Measurements from ENCODE around the gene EXOSC6. TPM values are rescaled to one million over a fixed set of nuclear protein-coding genes. Genes with fewer than 3 reads are reported as not detected.
"Not testable (repeated sequence)": the region's sequence is repeated elsewhere in the genome, so short reads cannot be mapped to it uniquely, and the experiment has no call there.

The EXOSC6 gene
- total RNA-seq, 1 donor from 2014 or later = 25.8 TPM

- DNase-seq (ENCODE audit: low spot score) = not testable (repeated sequence)
Observed at GRCh38 chr16:70200063-70200462, 51.7 kb downstream of the EXOSC6 start.

DNA sequence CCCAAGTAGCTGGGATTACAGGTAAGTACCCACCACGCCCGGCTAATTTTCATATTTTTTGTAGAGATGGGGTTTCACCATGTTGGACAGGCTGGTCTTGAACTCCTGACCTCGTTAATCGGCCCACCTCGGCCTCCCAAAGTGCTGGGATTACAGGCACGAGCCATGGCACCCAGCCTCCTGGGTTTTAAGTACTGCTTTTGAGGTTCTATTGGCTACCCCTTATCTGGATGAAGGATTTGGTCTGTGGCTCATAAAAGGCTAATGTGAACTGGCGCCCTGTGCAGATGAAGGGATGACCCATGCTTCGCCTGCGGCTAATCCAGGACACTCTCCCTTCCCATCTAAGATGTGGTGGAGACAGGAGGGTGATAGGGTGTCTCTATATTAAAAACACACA, 52.6 kb downstream of the EXOSC6 start:
- DNase-seq (ENCODE audit: low spot score) = not testable (repeated sequence)

GRCh38 chr16:70198666-70199065, 53.1 kb downstream of the EXOSC6 start:
- DNase-seq (ENCODE audit: low spot score) = not testable (repeated sequence)

DNA sequence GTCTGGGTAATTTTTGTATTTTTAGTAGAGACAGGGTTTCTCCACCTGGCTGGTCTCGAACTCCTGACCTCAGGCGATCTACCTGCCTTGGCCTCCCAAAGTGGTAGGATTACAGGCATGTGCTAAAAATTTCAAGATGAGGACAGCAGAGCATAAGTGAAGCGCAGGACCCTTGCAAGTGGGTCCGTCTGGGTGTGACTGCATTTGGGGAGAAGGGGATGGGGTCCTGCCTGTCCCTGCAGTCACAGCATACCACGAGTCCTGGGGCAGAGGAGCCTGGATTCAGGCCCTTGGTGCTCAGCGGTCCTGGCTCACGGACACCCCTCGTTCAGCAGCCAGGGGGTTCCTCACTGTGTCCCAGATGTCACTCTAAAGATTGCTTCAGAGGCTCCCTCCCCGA, 53.5 kb downstream of the EXOSC6 start:
- DNase-seq (ENCODE audit: low spot score) = not testable (repeated sequence)

DNA sequence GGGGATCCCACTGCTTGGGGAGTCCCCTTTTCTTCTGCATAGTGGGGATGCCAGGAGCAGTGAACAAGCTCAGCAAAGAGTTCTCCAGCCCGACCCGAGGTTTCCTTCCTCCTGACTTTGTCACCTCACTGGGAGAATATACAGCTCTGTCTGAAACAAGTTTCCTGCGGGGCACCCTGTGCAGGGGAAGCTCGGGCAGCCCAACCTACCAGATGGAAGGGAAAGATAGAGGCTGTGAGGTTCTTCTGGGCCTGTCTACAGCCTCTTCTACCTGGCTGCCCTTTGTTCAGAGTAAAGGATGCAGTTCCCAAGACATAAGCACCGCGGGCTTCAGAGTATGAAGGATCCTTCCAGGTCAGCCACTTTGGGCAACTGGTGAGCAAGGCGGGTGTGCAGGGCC, 54.1 kb downstream of the EXOSC6 start:
- not testable (repeated sequence) for DNase-seq (ENCODE audit: low spot score)

Other genes starting within 250 kb of the EXOSC6 start
- 33.5 TPM for gene PDPR, start 137.6 kb downstream of the EXOSC6 start, total RNA-seq
- gene CLEC18C, start 78.2 kb downstream of the EXOSC6 start, total RNA-seq = not detected
- 100 TPM for gene AARS1, start 37.6 kb upstream of the EXOSC6 start, total RNA-seq
- 26.5 TPM for gene DDX19B, start 47.2 kb upstream of the EXOSC6 start, total RNA-seq
- 37.4 TPM for gene DDX19A, start 95.0 kb upstream of the EXOSC6 start, total RNA-seq
- gene ST3GAL2, start 187.2 kb upstream of the EXOSC6 start, total RNA-seq = 25.9 TPM
- 11.5 TPM for gene FCSK, start 202.7 kb upstream of the EXOSC6 start, total RNA-seq

All from mesenteric fat pad (tissue), 1 donor.